Neural progenitor cell (in vitro differentiated cells): Measurements from ENCODE around the gene STIM1. TPM values are rescaled to one million over a fixed set of nuclear protein-coding genes. Genes with fewer than 3 reads are reported as not detected.

Experiments
- DNase-seq: peaks from one replicate; pipeline ENCODE4 v3.0.0-alpha.2; 2016; ENCODE audit warnings: low spot score
- H2AFZ ChIP-seq: fragments of 200-600 bp; sonication (generic); replicated peaks from 2 replicates; pipeline ENCODE4 v1.6.1; 2016; ENCODE audit warnings: antibody characterized with exemption
- H3F3A ChIP-seq: fragments of 200-600 bp; sonication (generic); 2 replicates; pipeline ENCODE4 v1.6.1; 2016; ENCODE audit warnings: antibody characterized with exemption, low read depth
- H3K27ac ChIP-seq: fragments of 200-600 bp; sonication (generic); 2 replicates; pipeline ENCODE4 v1.5.1; 2016; ENCODE audit warnings: mild to moderate bottlenecking
- H3K27me3 ChIP-seq: fragments of 200-600 bp; sonication (generic); 2 replicates; pipeline ENCODE4 v1.6.1; 2016; ENCODE audit warnings: mild to moderate bottlenecking, moderate library complexity
- H3K36me3 ChIP-seq: fragments of 200-600 bp; sonication (generic); 2 replicates; pipeline ENCODE4 v1.5.1; 2016
- H3K4me1 ChIP-seq: fragments of 200-600 bp; sonication (generic); 2 replicates; pipeline ENCODE4 v1.6.1; 2016; ENCODE audit warnings: mixed run types
- H3K4me2 ChIP-seq: fragments of 200-600 bp; sonication (generic); 2 replicates; pipeline ENCODE4 v1.6.1; 2016
- H3K4me3 ChIP-seq: fragments of 200-600 bp; sonication (generic); 2 replicates; pipeline ENCODE4 v1.5.1; 2016
- H3K79me2 ChIP-seq: fragments of 200-600 bp; sonication (generic); 2 replicates; pipeline ENCODE4 v1.6.1; 2016; ENCODE audit warnings: low read depth
- H3K9ac ChIP-seq: fragments of 200-600 bp; sonication (generic); 2 replicates; pipeline ENCODE4 v1.6.1; 2016
- H3K9me3 ChIP-seq: fragments of 200-600 bp; sonication (generic); 2 replicates; pipeline ENCODE4 v1.5.1; 2016; ENCODE audit warnings: low read depth
- H4K20me1 ChIP-seq: fragments of 200-600 bp; sonication (generic); 2 replicates; pipeline ENCODE4 v1.6.1; 2016; ENCODE audit warnings: low read depth
- H3K27ac Mint-ChIP-seq: 3 replicates; pipeline ENCODE4 v1.8.0; 2021; ENCODE audit warnings: mixed read lengths
- H3K27me3 Mint-ChIP-seq: 2 replicates; pipeline ENCODE4 v1.8.0; 2022; ENCODE audit warnings: low read depth, mild to moderate bottlenecking, inconsistent platforms, moderate library complexity, mixed read lengths; ENCODE audit not compliant: insufficient read depth
- H3K36me3 Mint-ChIP-seq: 3 replicates; pipeline ENCODE4 v1.8.0; 2021; ENCODE audit warnings: mixed read lengths
- H3K4me1 Mint-ChIP-seq: 3 replicates; pipeline ENCODE4 v1.8.0; 2021; ENCODE audit warnings: mixed read lengths
- H3K4me3 Mint-ChIP-seq: 3 replicates; pipeline ENCODE4 v1.8.0; 2021; ENCODE audit warnings: mild to moderate bottlenecking, moderate library complexity, mixed read lengths
- H3K9me3 Mint-ChIP-seq: 3 replicates; pipeline ENCODE4 v1.8.0; 2020; ENCODE audit warnings: mixed read lengths
- EZH2 ChIP-seq: fragments of 200-600 bp; sonication (generic); IDR thresholded peaks from 2 replicates; pipeline ENCODE4 v1.6.1; 2017; ENCODE audit warnings: antibody characterized with exemption, mild to moderate bottlenecking, moderate library complexity
- EZH2phosphoT487 ChIP-seq: fragments of 200-600 bp; sonication (generic); IDR thresholded peaks from 2 replicates; pipeline ENCODE4 v1.6.1; 2017; ENCODE audit warnings: antibody characterized with exemption
- total RNA-seq: library from RNA; depleted of rRNA; stranded (reverse); fragments of >200 nt; gene quantifications from 2 replicates; pipeline ENCODE4 v1.2.3, GENCODE V29; 2015; ENCODE audit warnings: low replicate concordance
- TF ChIP-seq, protein P1 (sequence below): fragments of 200-600 bp; sonication (generic); IDR thresholded peaks from 2 replicates; pipeline ENCODE4 v1.5.1; 2017; ENCODE audit warnings: antibody characterized with exemption, mild to moderate bottlenecking

Gene STIM1
- total RNA-seq, 1 donor from 2014 or later: 18.9 TPM

DNA sequence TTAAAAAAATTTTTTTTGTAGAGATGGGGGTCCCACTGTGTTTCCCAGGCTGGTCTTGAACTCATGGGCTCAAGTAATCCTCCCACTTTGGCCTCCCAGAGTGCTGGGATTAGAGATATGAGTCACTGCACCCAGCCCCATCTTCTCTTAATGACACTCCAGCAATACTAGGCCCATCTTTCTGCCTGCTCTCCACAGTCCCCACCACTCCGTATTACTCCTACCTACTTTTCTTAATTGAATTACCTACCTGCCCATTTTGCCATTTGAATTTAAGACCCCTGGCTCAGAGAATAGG is 2.0 kb upstream of the STIM1 start:
- H4K20me1 ChIP-seq: peaks cover 12% of the 10 kb centered on the region
- H3K36me3 ChIP-seq: no peaks in the 10 kb centered on the region
- no peak overlapping the region for H3K27ac ChIP-seq
- TF ChIP-seq EZH2: no peak
- no peak for TF ChIP-seq EZH2phosphoT487
- TF ChIP-seq, protein P1, sequence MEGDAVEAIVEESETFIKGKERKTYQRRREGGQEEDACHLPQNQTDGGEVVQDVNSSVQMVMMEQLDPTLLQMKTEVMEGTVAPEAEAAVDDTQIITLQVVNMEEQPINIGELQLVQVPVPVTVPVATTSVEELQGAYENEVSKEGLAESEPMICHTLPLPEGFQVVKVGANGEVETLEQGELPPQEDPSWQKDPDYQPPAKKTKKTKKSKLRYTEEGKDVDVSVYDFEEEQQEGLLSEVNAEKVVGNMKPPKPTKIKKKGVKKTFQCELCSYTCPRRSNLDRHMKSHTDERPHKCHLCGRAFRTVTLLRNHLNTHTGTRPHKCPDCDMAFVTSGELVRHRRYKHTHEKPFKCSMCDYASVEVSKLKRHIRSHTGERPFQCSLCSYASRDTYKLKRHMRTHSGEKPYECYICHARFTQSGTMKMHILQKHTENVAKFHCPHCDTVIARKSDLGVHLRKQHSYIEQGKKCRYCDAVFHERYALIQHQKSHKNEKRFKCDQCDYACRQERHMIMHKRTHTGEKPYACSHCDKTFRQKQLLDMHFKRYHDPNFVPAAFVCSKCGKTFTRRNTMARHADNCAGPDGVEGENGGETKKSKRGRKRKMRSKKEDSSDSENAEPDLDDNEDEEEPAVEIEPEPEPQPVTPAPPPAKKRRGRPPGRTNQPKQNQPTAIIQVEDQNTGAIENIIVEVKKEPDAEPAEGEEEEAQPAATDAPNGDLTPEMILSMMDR: no peak
- peaks cover 4% of the 10 kb centered on the region for H3K27me3 Mint-ChIP-seq
- peaks cover 33% of the 10 kb centered on the region for H3K4me1 Mint-ChIP-seq
- H3K79me2 ChIP-seq: no peaks in the 10 kb centered on the region
- no peaks in the 10 kb centered on the region for H3K9me3 Mint-ChIP-seq
- no peak overlapping the region for H3K4me3 ChIP-seq
- H3K4me2 ChIP-seq: no peak overlapping the region
- H3K27ac Mint-ChIP-seq: no peak overlapping the region
- H3K4me1 ChIP-seq: peaks cover 15% of the 10 kb centered on the region
- H3K9ac ChIP-seq: no peak overlapping the region
- H2AFZ ChIP-seq: no peak overlapping the region
- peaks cover 20% of the 10 kb centered on the region for H3K27me3 ChIP-seq
- peaks cover 21% of the 10 kb centered on the region for H3F3A ChIP-seq
- DNase-seq: no peak
- no peaks in the 10 kb centered on the region for H3K36me3 Mint-ChIP-seq
- H3K4me3 Mint-ChIP-seq: no peak overlapping the region
- no peaks in the 10 kb centered on the region for H3K9me3 ChIP-seq

DNA sequence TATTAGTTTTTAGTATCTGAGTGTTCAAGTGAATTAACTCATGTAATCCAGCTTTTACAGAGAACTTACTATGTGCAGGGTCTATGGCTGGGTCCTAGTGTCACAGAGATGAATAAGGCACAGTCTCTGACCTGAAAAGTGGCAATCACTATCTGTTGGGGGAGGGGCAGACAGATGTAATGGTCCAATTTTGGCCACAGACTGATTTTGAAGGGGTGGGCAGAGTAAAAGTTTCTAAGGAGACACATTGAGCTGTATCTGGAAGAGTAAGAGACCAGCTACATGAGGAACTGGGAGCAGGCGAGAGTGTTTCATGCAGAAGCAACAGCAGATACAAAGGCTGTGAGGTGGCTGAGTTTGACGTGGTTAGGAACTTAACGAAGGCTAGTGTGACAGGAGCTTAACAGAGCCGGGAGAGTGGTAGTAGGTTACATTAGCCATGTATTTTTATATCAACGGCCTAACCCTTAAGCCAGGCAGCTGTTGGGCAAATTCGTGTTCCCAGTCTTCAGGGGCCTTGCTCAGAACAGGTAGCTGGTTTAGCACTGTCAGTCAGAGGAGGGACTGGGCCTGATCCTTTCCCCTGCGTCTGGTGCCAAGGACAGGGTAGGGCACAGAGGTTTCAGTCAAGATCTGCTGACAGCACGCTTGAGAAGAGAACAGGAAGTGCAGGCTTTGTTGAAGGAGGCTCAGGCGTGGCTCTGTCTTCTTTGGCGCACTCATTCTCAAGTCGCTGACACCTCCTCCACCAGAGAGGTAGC is 1.4 kb upstream of the STIM1 start:
- no peaks in the 10 kb centered on the region for H3K36me3 Mint-ChIP-seq
- H3K4me3 ChIP-seq: peak overlapping the region; percentile 85
- H3K4me2 ChIP-seq: peak overlapping the region; percentile 98
- H3K9ac ChIP-seq: no peak overlapping the region
- peaks cover 4% of the 10 kb centered on the region for H3K27me3 Mint-ChIP-seq
- H2AFZ ChIP-seq: peak overlapping the region; percentile 97
- peaks cover 38% of the 10 kb centered on the region for H3K4me1 Mint-ChIP-seq
- peak overlapping the region; percentile 89 for H3K4me3 Mint-ChIP-seq
- H3K9me3 Mint-ChIP-seq: no peaks in the 10 kb centered on the region
- TF ChIP-seq EZH2: no peak
- no peak for TF ChIP-seq EZH2phosphoT487
- TF ChIP-seq, protein P1: no peak
- no peak overlapping the region for H3K27ac ChIP-seq
- H3K36me3 ChIP-seq: no peaks in the 10 kb centered on the region
- H3F3A ChIP-seq: peaks cover 21% of the 10 kb centered on the region
- no peak for DNase-seq
- H4K20me1 ChIP-seq: peaks cover 16% of the 10 kb centered on the region
- H3K79me2 ChIP-seq: no peaks in the 10 kb centered on the region
- H3K27me3 ChIP-seq: peaks cover 20% of the 10 kb centered on the region
- H3K27ac Mint-ChIP-seq: no peak overlapping the region
- H3K4me1 ChIP-seq: peaks cover 18% of the 10 kb centered on the region
- no peaks in the 10 kb centered on the region for H3K9me3 ChIP-seq

DNA sequence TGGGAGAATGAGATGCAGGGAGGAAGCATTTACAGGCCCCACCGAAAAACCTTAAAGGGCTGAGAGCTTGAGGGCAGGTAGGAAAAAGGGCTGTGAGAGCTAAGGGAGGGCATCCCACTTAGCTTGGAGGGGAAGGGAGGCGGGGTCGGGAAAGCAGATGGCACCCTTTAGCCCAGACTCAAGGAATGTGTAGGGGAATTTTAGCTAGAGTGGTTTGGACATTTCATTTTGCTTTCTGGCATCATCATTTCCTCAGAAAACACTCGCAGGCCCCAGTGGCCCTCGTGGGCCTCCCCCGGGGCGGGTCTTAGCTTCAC is 846 bp upstream of the STIM1 start:
- H3K4me2 ChIP-seq: peak overlapping the region; percentile 98
- no peak overlapping the region for H3K9ac ChIP-seq
- Mint-ChIP-seq H3K4me1 (peaks cover 41% of the 10 kb centered on the region), H3K36me3 (no peaks in the 10 kb centered on the region), H3K27ac (no peak overlapping the region), H3K27me3 (peaks cover 4% of the 10 kb centered on the region), H3K4me3 (peak overlapping the region; percentile 89), H3K9me3 (no peaks in the 10 kb centered on the region)
- no peaks in the 10 kb centered on the region for H3K79me2 ChIP-seq
- no peak overlapping the region for H3K27ac ChIP-seq
- H3K9me3 ChIP-seq: no peaks in the 10 kb centered on the region
- peaks cover 20% of the 10 kb centered on the region for H3K27me3 ChIP-seq
- H3K4me1 ChIP-seq: peaks cover 22% of the 10 kb centered on the region
- no peak for TF ChIP-seq EZH2phosphoT487
- no peak for TF ChIP-seq EZH2
- TF ChIP-seq, protein P1: no peak
- H3K4me3 ChIP-seq: peak overlapping the region; percentile 85
- no peaks in the 10 kb centered on the region for H3K36me3 ChIP-seq
- H4K20me1 ChIP-seq: peaks cover 16% of the 10 kb centered on the region
- H2AFZ ChIP-seq: peak overlapping the region; percentile 97
- DNase-seq: no peak
- H3F3A ChIP-seq: peaks cover 21% of the 10 kb centered on the region
